B cell (primary cell): ENCODE data around the gene TBRG1. TPM values are rescaled to one million over a fixed set of nuclear protein-coding genes. Genes with fewer than 3 reads are reported as not detected.

Source experiments
- ATAC-seq: fragments of 200-7000 bp; cut with Tn5 transposase; one replicate; pipeline ENCODE4 v1.10.0; 2021; ENCODE audit warnings: low read depth, mild to moderate bottlenecking, moderate number of reproducible peaks, moderate library complexity
- CTCF ChIA-PET: fragments of 350-600 bp; sonication (Branson Sonifier 250); formaldehyde crosslinking; loops from one replicate; lab custom pipeline; 2021; ENCODE audit warnings: antibody characterized with exemption, inconsistent platforms; lab: Charles Lee
- POLR2A ChIA-PET: fragments of 350-600 bp; sonication (Branson Sonifier 250); formaldehyde crosslinking; loops from one replicate; lab custom pipeline; 2021; ENCODE audit warnings: antibody characterized with exemption; lab: Charles Lee
- DNase-seq: peaks from one replicate; pipeline ENCODE4 v3.0.0; 2013
- H2AFZ ChIP-seq: 2 replicates; pipeline ENCODE4 v1.6.1; 2012; ENCODE audit warnings: mild to moderate bottlenecking, low read depth, low read length; ENCODE audit not compliant: insufficient read depth, poor library complexity, severe bottlenecking
- H3K27ac ChIP-seq, 2 donors: 1 replicate in 1 of 2; 2 replicates in 1 of 2; pipeline ENCODE4 v1.5.1; 2012 to 2013; ENCODE audit warnings: low read length in 2 of 2, mild to moderate bottlenecking in 2 of 2, moderate library complexity in 1 of 2
- H3K27me3 ChIP-seq, 4 experiments: fragments of 200-600 bp in 1 of 4; sonication (generic) in 1 of 4; replicated peaks in 1 of 4; 1 replicate in 2 of 4; 2 replicates in 2 of 4; pipeline versions ENCODE4 v1.6.1 to v1.7.0; 2013 to 2016; ENCODE audit warnings: low read length in 3 of 4, mild to moderate bottlenecking in 2 of 4, mixed read lengths in 1 of 4, moderate library complexity in 1 of 4; ENCODE audit not compliant: insufficient read depth in 4 of 4, control insufficient read depth in 3 of 4; ENCODE audit errors: control extremely low read depth in 1 of 4
- H3K36me3 ChIP-seq, 2 experiments: replicated peaks in 1 of 2; 1 replicate in 1 of 2; 2 replicates in 1 of 2; pipeline versions ENCODE4 v1.6.1 to v1.7.1; 2013; ENCODE audit warnings: low read length in 1 of 2; ENCODE audit not compliant: insufficient read depth in 2 of 2, control insufficient read depth in 1 of 2; ENCODE audit errors: control extremely low read depth in 1 of 2, extremely low read depth in 1 of 2
- H3K4me1 ChIP-seq, 2 donors: fragments of 200-600 bp in 1 of 2; sonication (generic) in 1 of 2; 1 replicate in 1 of 2; 2 replicates in 1 of 2; pipeline versions ENCODE4 v1.5.1 to v1.6.1; 2013 to 2017; ENCODE audit warnings: low read length in 2 of 2; ENCODE audit not compliant: control insufficient read depth in 2 of 2, insufficient read depth in 2 of 2
- H3K4me2 ChIP-seq: replicated peaks from 2 replicates; pipeline ENCODE3; 2012; ENCODE audit warnings: mild to moderate bottlenecking, low read depth, low read length; ENCODE audit not compliant: poor library complexity, severe bottlenecking
- H3K4me3 ChIP-seq, 5 experiments: fragments of 200-600 bp in 1 of 5; sonication (generic) in 1 of 5; 1 replicate in 3 of 5; 2 replicates in 2 of 5; pipeline versions ENCODE4 v1.5.1 to v1.7.0; 2011 to 2016; ENCODE audit warnings: low read length in 4 of 5, mild to moderate bottlenecking in 4 of 5, low read depth in 2 of 5, control low read depth in 1 of 5, moderate library complexity in 1 of 5; ENCODE audit not compliant: insufficient read depth in 1 of 5; ENCODE audit errors: control extremely low read depth in 1 of 5, extremely low read depth in 1 of 5
- H3K79me2 ChIP-seq: fragments of 200-600 bp; sonication (generic); one replicate; pipeline ENCODE4 v1.6.0; 2016; ENCODE audit warnings: low read length; ENCODE audit not compliant: control insufficient read depth, insufficient read depth
- H3K9ac ChIP-seq: fragments of 200-600 bp; sonication (generic); 2 replicates; pipeline ENCODE4 v1.6.1; 2017; ENCODE audit warnings: mild to moderate bottlenecking, low read length, moderate library complexity
- H3K9me3 ChIP-seq, 3 donors: one replicate each; pipeline versions ENCODE4 v1.6.1 to v1.7.1; 2013; ENCODE audit warnings: low read length in 2 of 3; ENCODE audit not compliant: control insufficient read depth in 2 of 3, insufficient read depth in 1 of 3; ENCODE audit errors: control extremely low read depth in 1 of 3
- H4K20me1 ChIP-seq: 2 replicates; pipeline ENCODE4 v1.6.0; 2012; ENCODE audit warnings: mild to moderate bottlenecking, low read length; ENCODE audit not compliant: insufficient read depth, control insufficient read depth, poor library complexity, severe bottlenecking
- H3K27ac Mint-ChIP-seq: one replicate; pipeline ENCODE4 v1.8.0; 2021; ENCODE audit warnings: mixed read lengths
- H3K27me3 Mint-ChIP-seq: one replicate; pipeline ENCODE4 v1.8.0; 2021; ENCODE audit warnings: mixed read lengths
- H3K4me1 Mint-ChIP-seq: one replicate; pipeline ENCODE4 v1.8.0; 2021; ENCODE audit warnings: mixed read lengths
- H3K4me3 Mint-ChIP-seq: one replicate; pipeline ENCODE4 v1.8.0; 2021; ENCODE audit warnings: mixed read lengths
- H3K9me3 Mint-ChIP-seq: one replicate; pipeline ENCODE4 v1.8.0; 2022; ENCODE audit warnings: mixed read lengths; ENCODE audit not compliant: insufficient read depth
- CTCF ChIP-seq: fragments of 200-600 bp; IDR thresholded peaks from one replicate; pipeline ENCODE4 v1.8.0; 2022; ENCODE audit warnings: antibody characterized with exemption, mild to moderate bottlenecking
- EZH2 ChIP-seq: IDR thresholded peaks from 2 replicates; pipeline ENCODE4 v1.6.1; 2012; ENCODE audit warnings: borderline replicate concordance, low read depth, mild to moderate bottlenecking, moderate library complexity, low read length; ENCODE audit not compliant: insufficient read depth, poor library complexity, severe bottlenecking
- WGBS: methylation state at CpG from one replicate; pipeline ENCODE4 v1.1.5; 2013; ENCODE audit warnings: missing lambda C conversion rate; ENCODE audit not compliant: insufficient coverage; 5-methylcytosine and 5-hydroxymethylcytosine counted together
- intact Hi-C: fragments of 100-400 bp; cut with micrococcal nuclease; formaldehyde crosslinking; loops from one replicate; pipeline ENCODE4 v1.10.0; 2022
- polyA plus RNA-seq: library from polyadenylated mRNA; depleted of rRNA; stranded (reverse); fragments of >200 nt; gene quantifications from 2 replicates; pipeline ENCODE4 v1.2.3, GENCODE V29; 2012
- total RNA-seq, 2 donors: library from RNA; stranded (reverse); fragments of 120-200 nt in 1 of 2; gene quantifications; 1 replicate in 1 of 2; 2 replicates in 1 of 2; pipeline versions ENCODE4 v1.2.3 to v1.2.4, GENCODE V29; 2013 to 2022

TBRG1 gene
- total and polyA plus RNA-seq, 2 donors (not counting 1 experiment from before 2014, with no cell fraction given), result 68.2 to 71.5 TPM

- CTCF ChIA-PET, result interaction anchor here (1.0 to 5.9 kb wide), 9 partner anchors 10 to 195 kb away, joined by 3 to 61 read pairs (median 5); no protein-coding TSS in a partner anchor
- Mint-ChIP-seq H3K4me1 (peaks cover 16% of the 10 kb centered on the region), H3K9me3 (no peaks in the 10 kb centered on the region), H3K27ac (no peak overlapping the region), H3K27me3 (no peaks in the 10 kb centered on the region), H3K4me3 (no peak overlapping the region)
- Histone ChIP-seq H3K27ac (no peak overlapping the region), H3K9me3 (no peaks in the 10 kb centered on the region), H3K27me3 (no peaks in the 10 kb centered on the region), H3K79me2 (no peaks in the 10 kb centered on the region), H4K20me1 (no peaks in the 10 kb centered on the region), H2AFZ (no peak overlapping the region), H3K4me3 (no peak overlapping the region), H3K4me2 (no peak overlapping the region), H3K4me1 (peaks cover 14 to 16% of the 10 kb centered on the region in 2 donors), H3K9ac (no peak overlapping the region), H3K36me3 (no peaks in the 10 kb centered on the region)
- no peak for TF ChIP-seq CTCF
- POLR2A ChIA-PET, result no interaction called here
- 98% methylated on average over 5 of the region's 10 CpGs for WGBS
- DNase-seq, result no peak
- ATAC-seq, result no peak
- intact Hi-C loops, result loop anchor here (10.0 kb wide), 1 partner anchor 1232 kb away; no protein-coding TSS in a partner anchor
Measured at GRCh38 chr11:124643042-124643604, 20.5 kb downstream of the TBRG1 start.

- Histone ChIP-seq H3K36me3 (no peaks in the 10 kb centered on the region), H3K9ac (no peak overlapping the region), H3K9me3 (no peaks in the 10 kb centered on the region), H4K20me1 (no peaks in the 10 kb centered on the region), H3K27me3 (no peaks in the 10 kb centered on the region), H3K4me1 (peaks cover 14 to 16% of the 10 kb centered on the region in 2 donors), H2AFZ (peak overlapping the region; percentile 17), H3K4me2 (no peak overlapping the region), H3K27ac (no peak overlapping the region), H3K79me2 (no peaks in the 10 kb centered on the region), H3K4me3 (no peak overlapping the region)
- Mint-ChIP-seq H3K27me3 (no peaks in the 10 kb centered on the region), H3K4me3 (no peak overlapping the region), H3K4me1 (peaks cover 16% of the 10 kb centered on the region), H3K9me3 (no peaks in the 10 kb centered on the region), H3K27ac (no peak overlapping the region)
- POLR2A ChIA-PET, result no interaction called here
- intact Hi-C loops, result loop anchor here (1.0 to 10.0 kb wide), 3 partner anchors 118 to 1231 kb away; partner anchors contain the start of gene ESAM
- no peak for TF ChIP-seq EZH2
- no peak for TF ChIP-seq CTCF
- no CpG with 5 or more reads among the region's 3 CpGs for WGBS
- DNase-seq, result no peak
- CTCF ChIA-PET, result interaction anchor here (0.6 to 5.9 kb wide), 21 partner anchors 10 to 1280 kb away, joined by 3 to 61 read pairs (median 4); partner anchors contain the start of genes MSANTD2 and ROBO3
- ATAC-seq, result no peak
Measured at GRCh38 chr11:124643605-124644425, 21.2 kb downstream of the TBRG1 start.
